ENCODE data around the gene SND1.

GRCh38 chr7:127755521-127755920 is 103.5 kb downstream of the SND1 start:
- TF ChIP-seq RAD21 (IDR thresholded peaks at IDR 0.05; ENCODE audit: low read depth) = no peak
- TF ChIP-seq REST (IDR thresholded peaks at IDR 0.05; ENCODE audit: low read depth) = no peak
- no peak for TF ChIP-seq CEBPB (IDR thresholded peaks at IDR 0.05)
- no peak for TF ChIP-seq EP300 (IDR thresholded peaks at IDR 0.05; ENCODE audit: borderline replicate concordance)
- TF ChIP-seq EGR1 (IDR thresholded peaks at IDR 0.05) = no peak
- no peak for TF ChIP-seq MAX (IDR thresholded peaks at IDR 0.05)
- TF ChIP-seq FOXM1 (IDR thresholded peaks at IDR 0.05; ENCODE audit: borderline replicate concordance, low read depth) = no peak

Data from Ishikawa (cell line).